ENCODE results near the gene TPST2.

TPST2 gene

GRCh38 chr22:26476705-26477340 is 113.1 kb downstream of the TPST2 start:
- DNase-seq (ENCODE audit: low read depth in 3 of 3, low spot score in 1 of 3) = no peak

- no peak for DNase-seq (ENCODE audit: low read depth in 3 of 3, low spot score in 1 of 3)
Measured at GRCh38 chr22:26474682-26475081, 115.2 kb downstream of the TPST2 start.
